ENCODE results near the gene TUBD1.

DNA sequence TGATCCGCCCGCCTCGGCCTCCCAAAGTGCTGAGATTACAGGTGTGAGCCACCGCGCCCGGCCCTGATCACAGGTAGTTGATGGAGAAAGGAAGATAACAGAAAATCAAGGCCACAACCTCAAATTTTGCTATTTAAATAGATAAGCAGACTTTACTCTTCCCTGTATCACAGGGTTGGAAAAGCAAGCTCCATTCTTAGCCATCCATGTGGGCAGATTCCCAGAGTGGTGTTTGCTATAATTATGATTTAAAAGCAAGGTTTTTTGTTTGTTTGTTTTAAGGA, 44.4 kb downstream of the TUBD1 start:
- TF ChIP-seq, protein P1, sequence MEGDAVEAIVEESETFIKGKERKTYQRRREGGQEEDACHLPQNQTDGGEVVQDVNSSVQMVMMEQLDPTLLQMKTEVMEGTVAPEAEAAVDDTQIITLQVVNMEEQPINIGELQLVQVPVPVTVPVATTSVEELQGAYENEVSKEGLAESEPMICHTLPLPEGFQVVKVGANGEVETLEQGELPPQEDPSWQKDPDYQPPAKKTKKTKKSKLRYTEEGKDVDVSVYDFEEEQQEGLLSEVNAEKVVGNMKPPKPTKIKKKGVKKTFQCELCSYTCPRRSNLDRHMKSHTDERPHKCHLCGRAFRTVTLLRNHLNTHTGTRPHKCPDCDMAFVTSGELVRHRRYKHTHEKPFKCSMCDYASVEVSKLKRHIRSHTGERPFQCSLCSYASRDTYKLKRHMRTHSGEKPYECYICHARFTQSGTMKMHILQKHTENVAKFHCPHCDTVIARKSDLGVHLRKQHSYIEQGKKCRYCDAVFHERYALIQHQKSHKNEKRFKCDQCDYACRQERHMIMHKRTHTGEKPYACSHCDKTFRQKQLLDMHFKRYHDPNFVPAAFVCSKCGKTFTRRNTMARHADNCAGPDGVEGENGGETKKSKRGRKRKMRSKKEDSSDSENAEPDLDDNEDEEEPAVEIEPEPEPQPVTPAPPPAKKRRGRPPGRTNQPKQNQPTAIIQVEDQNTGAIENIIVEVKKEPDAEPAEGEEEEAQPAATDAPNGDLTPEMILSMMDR (conservative IDR thresholded peaks at IDR 0.05; ENCODE audit: low read depth, low read length), result no peak
- no peak for TF ChIP-seq EZH2 (IDR thresholded peaks at IDR 0.05; ENCODE audit: borderline replicate concordance, low read depth, low read length, poor library complexity, severe bottlenecking)

All from A673 (cell line).